H9 (cell line): ENCODE results near the gene DUSP6. TPM values are rescaled to one million over a fixed set of nuclear protein-coding genes. Genes with fewer than 3 reads are reported as not detected.

ENCODE experiments used
- DNase-seq: peaks from one replicate; pipeline ENCODE4 v3.0.0-alpha.2; 2017
- H2AFZ ChIP-seq: one replicate; pipeline ENCODE4 v1.6.1; 2013; ENCODE audit warnings: mild to moderate bottlenecking, low read length, control low read depth, moderate library complexity
- H2AK5ac ChIP-seq: 2 replicates; pipeline ENCODE4 v1.6.1; 2013; ENCODE audit warnings: low read length, control low read depth, mixed read lengths; ENCODE audit not compliant: insufficient read length
- H2BK120ac ChIP-seq: one replicate; pipeline ENCODE4 v1.6.1; 2013; ENCODE audit warnings: low read depth, mild to moderate bottlenecking, low read length, control low read depth, inconsistent platforms; ENCODE audit not compliant: poor library complexity, severe bottlenecking
- H2BK12ac ChIP-seq: 2 replicates; pipeline ENCODE4 v1.6.1; 2013; ENCODE audit warnings: low read length, control low read depth, mixed read lengths, low read depth; ENCODE audit not compliant: insufficient read length
- H2BK15ac ChIP-seq: 2 replicates; pipeline ENCODE4 v1.6.1; 2013; ENCODE audit warnings: low read depth, low read length, control low read depth
- H2BK20ac ChIP-seq: one replicate; pipeline ENCODE4 v1.6.1; 2013; ENCODE audit warnings: low read depth, mild to moderate bottlenecking, low read length, control low read depth, inconsistent platforms; ENCODE audit not compliant: poor library complexity, severe bottlenecking
- H2BK5ac ChIP-seq: 2 replicates; pipeline ENCODE4 v1.6.1; 2013; ENCODE audit warnings: low read length, control low read depth, mixed read lengths; ENCODE audit not compliant: insufficient read length
- H3K14ac ChIP-seq: 2 replicates; pipeline ENCODE4 v1.6.1; 2013; ENCODE audit warnings: low read length, control low read depth; ENCODE audit not compliant: insufficient read depth
- H3K18ac ChIP-seq: 2 replicates; pipeline ENCODE4 v1.6.1; 2013; ENCODE audit warnings: low read depth, mild to moderate bottlenecking, mixed read lengths, low read length, control low read depth; ENCODE audit not compliant: insufficient read length
- H3K23ac ChIP-seq: 2 replicates; pipeline ENCODE4 v1.6.1; 2013; ENCODE audit warnings: low read length, control low read depth, mixed read lengths, low read depth; ENCODE audit not compliant: insufficient read length
- H3K23me2 ChIP-seq: 2 replicates; pipeline ENCODE4 v1.6.1; 2013; ENCODE audit warnings: low read depth, mild to moderate bottlenecking, mixed read lengths, low read length, control low read depth; ENCODE audit not compliant: insufficient read length, poor library complexity, severe bottlenecking
- H3K27ac ChIP-seq: 2 replicates; pipeline ENCODE4 v1.5.1; 2013; ENCODE audit warnings: low read length, control low read depth, mixed read lengths, low read depth; ENCODE audit not compliant: insufficient read length
- H3K27me3 ChIP-seq: 2 replicates; pipeline ENCODE4 v1.6.1; 2013; ENCODE audit warnings: low read length, control low read depth, inconsistent platforms; ENCODE audit not compliant: insufficient read depth
- H3K4ac ChIP-seq: 2 replicates; pipeline ENCODE4 v1.6.1; 2013; ENCODE audit warnings: low read depth, mild to moderate bottlenecking, control low read depth, inconsistent platforms, low read length, moderate library complexity
- H3K4me1 ChIP-seq: 2 replicates; pipeline ENCODE4 v1.6.1; 2013; ENCODE audit warnings: low read length, control low read depth, inconsistent platforms; ENCODE audit not compliant: insufficient read depth
- H3K4me2 ChIP-seq: 2 replicates; pipeline ENCODE4 v1.6.1; 2013; ENCODE audit warnings: low read length, control low read depth, mixed read lengths; ENCODE audit not compliant: insufficient read length, insufficient read depth
- H3K56ac ChIP-seq: 2 replicates; pipeline ENCODE4 v1.6.1; 2013; ENCODE audit warnings: low read depth, mild to moderate bottlenecking, mixed read lengths, low read length, control low read depth; ENCODE audit not compliant: insufficient read length
- H3K79me1 ChIP-seq: 2 replicates; pipeline ENCODE4 v1.6.1; 2013; ENCODE audit warnings: low read depth, mild to moderate bottlenecking, moderate library complexity, low read length, control low read depth, inconsistent platforms; ENCODE audit not compliant: insufficient read depth, poor library complexity, severe bottlenecking
- H3K79me2 ChIP-seq: 2 replicates; pipeline ENCODE4 v1.6.1; 2013; ENCODE audit warnings: low read length, control low read depth, inconsistent platforms; ENCODE audit not compliant: insufficient read depth
- H3K9ac ChIP-seq: 2 replicates; pipeline ENCODE4 v1.6.1; 2013; ENCODE audit warnings: low read length, control low read depth, mixed read lengths; ENCODE audit not compliant: insufficient read length; ENCODE audit errors: extremely low read depth
- H3K9me3 ChIP-seq: one replicate; pipeline ENCODE4 v1.6.1; 2013; ENCODE audit warnings: low read depth, low read length, inconsistent platforms; ENCODE audit not compliant: control insufficient read depth
- H3T11ph ChIP-seq: one replicate; pipeline ENCODE4 v1.6.1; 2013; ENCODE audit warnings: mild to moderate bottlenecking, low read length, control low read depth, inconsistent platforms
- H4K20me1 ChIP-seq: one replicate; pipeline ENCODE4 v1.6.1; 2013; ENCODE audit not compliant: control insufficient read depth, insufficient read length, insufficient read depth
- H4K5ac ChIP-seq: 2 replicates; pipeline ENCODE4 v1.6.1; 2013; ENCODE audit warnings: low read depth, mild to moderate bottlenecking, mixed read lengths, low read length, control low read depth; ENCODE audit not compliant: insufficient read length
- H4K8ac ChIP-seq: replicated peaks from 2 replicates; pipeline ENCODE4 v1.6.1; 2013; ENCODE audit warnings: low read length, control low read depth, mixed read lengths, low read depth; ENCODE audit not compliant: insufficient read length
- H4K91ac ChIP-seq: 2 replicates; pipeline ENCODE4 v1.6.1; 2013; ENCODE audit warnings: low read depth, mild to moderate bottlenecking, moderate library complexity, mixed read lengths, low read length, control low read depth; ENCODE audit not compliant: insufficient read length
- H3K27ac Mint-ChIP-seq, 3 experiments: 2 replicates in 2 of 3; 3 replicates in 1 of 3; pipeline ENCODE4 v1.8.0; 2020 to 2021; ENCODE audit warnings: mixed read lengths in 3 of 3, mild to moderate bottlenecking in 1 of 3, moderate library complexity in 1 of 3
- H3K27me3 Mint-ChIP-seq: 2 replicates; pipeline ENCODE4 v1.8.0; 2021; ENCODE audit warnings: low read depth, mild to moderate bottlenecking, moderate library complexity, mixed read lengths
- H3K36me3 Mint-ChIP-seq, 3 experiments: 2 replicates in 2 of 3; 3 replicates in 1 of 3; pipeline ENCODE4 v1.8.0; 2020 to 2021; ENCODE audit warnings: low read depth in 3 of 3, mixed read lengths in 3 of 3; ENCODE audit not compliant: insufficient read depth in 1 of 3
- H3K4me1 Mint-ChIP-seq, 2 experiments: 2 replicates each; pipeline ENCODE4 v1.8.0; 2020; ENCODE audit warnings: mixed read lengths in 2 of 2
- H3K4me3 Mint-ChIP-seq, 2 experiments: 2 replicates in 1 of 2; 3 replicates in 1 of 2; pipeline ENCODE4 v1.8.0; 2020 to 2021; ENCODE audit warnings: mild to moderate bottlenecking in 2 of 2, mixed read lengths in 2 of 2, moderate library complexity in 1 of 2
- H3K9me3 Mint-ChIP-seq, 2 experiments: 2 replicates in 1 of 2; 3 replicates in 1 of 2; pipeline ENCODE4 v1.8.0; 2020; ENCODE audit warnings: mild to moderate bottlenecking in 2 of 2, mixed read lengths in 2 of 2, moderate library complexity in 1 of 2
- CTCF ChIP-seq: fragments of 200-600 bp; sonication (generic); conservative IDR thresholded peaks from 3 replicates; pipeline ENCODE4 v1.8.0; 2021; ENCODE audit warnings: antibody characterized with exemption, mild to moderate bottlenecking
- WGBS: extraction: QIAGEN DNeasy Blood & Tissue Kit; methylation state at CpG from one replicate; pipeline ENCODE4 v1.1.7; 2013; ENCODE audit warnings: missing lambda C conversion rate, low lambda C conversion rate, mixed read lengths; ENCODE audit not compliant: insufficient read length; ENCODE audit errors: extremely low coverage; 5-methylcytosine and 5-hydroxymethylcytosine counted together
- total RNA-seq: library from RNA; stranded (reverse); gene quantifications from 2 replicates; pipeline ENCODE4 v1.2.1, GENCODE V29; 2021

The DUSP6 gene
- total RNA-seq, 1 experiment from 2014 or later: 35.3 TPM

GRCh38 chr12:89309815-89310214, 42.5 kb downstream of the DUSP6 start:
- Histone ChIP-seq H3T11ph (no peak overlapping the region), H3K56ac (no peak overlapping the region), H3K14ac (no peak overlapping the region), H2BK15ac (no peak overlapping the region), H2AK5ac (no peak overlapping the region), H2BK12ac (no peak overlapping the region), H4K8ac (no peak overlapping the region), H3K4me1 (no peaks in the 10 kb centered on the region; the same call in 1 of the 2 replicates), H3K9me3 (no peaks in the 10 kb centered on the region), H2BK120ac (no peak overlapping the region), H4K91ac (no peak overlapping the region), H3K9ac (no peak overlapping the region), H3K4me2 (no peak overlapping the region), H4K5ac (no peak overlapping the region), H3K79me1 (no peaks in the 10 kb centered on the region), H3K18ac (no peak overlapping the region), H2BK5ac (no peak overlapping the region), H4K20me1 (no peaks in the 10 kb centered on the region), H3K4ac (no peak overlapping the region), H3K27ac (no peak overlapping the region), H3K23ac (no peak overlapping the region), H2AFZ (no peak overlapping the region), H3K23me2 (no peaks in the 10 kb centered on the region), H2BK20ac (no peak overlapping the region), H3K79me2 (no peaks in the 10 kb centered on the region), H3K27me3 (no peaks in the 10 kb centered on the region)
- no peaks in the 10 kb centered on the region for H3K9me3 Mint-ChIP-seq
- no peaks in the 10 kb centered on the region for H3K36me3 Mint-ChIP-seq
- no CpG with 5 or more reads among the region's 4 CpGs for WGBS
- H3K4me1 Mint-ChIP-seq: peaks cover 9 to 13% of the 10 kb centered on the region in 2 experiments
- peaks cover 3% of the 10 kb centered on the region for H3K27me3 Mint-ChIP-seq
- no peak for DNase-seq
- no peak for TF ChIP-seq CTCF
- H3K4me3 Mint-ChIP-seq: no peak overlapping the region
- no peak overlapping the region for H3K27ac Mint-ChIP-seq
